WI38 (cell line): ENCODE measurements around the gene SEMA7A.
A peak's percentile ranks its signal among the peaks of the same experiment; 100 is the strongest.
"Not testable (repeated sequence)": the region's sequence is repeated elsewhere in the genome, so short reads cannot be mapped to it uniquely, and the experiment has no call there.

ENCODE experiments used
- H3K4me3 ChIP-seq: 2 replicates; pipeline ENCODE4 v1.5.1; 2011; ENCODE audit warnings: low read depth, mild to moderate bottlenecking, control low read depth, low read length
- CTCF ChIP-seq: IDR thresholded peaks from 2 replicates; pipeline ENCODE4 v1.5.1; 2012; ENCODE audit warnings: low read depth, mild to moderate bottlenecking, control low read depth, low read length

SEMA7A gene

GRCh38 chr15:74433592-74434262, at the start of gene SEMA7A:
Gene SEMA7A (minus strand): TSS chr15:74433958. CDS start chr15:74433918, 40 bp downstream.
- no peak for TF ChIP-seq CTCF
- H3K4me3 ChIP-seq, result peak within 1 kb of the TSS; percentile 84

GRCh38 chr15:74482661-74483060, 48.9 kb upstream of the SEMA7A start:
- no peak overlapping the region for H3K4me3 ChIP-seq
- no peak for TF ChIP-seq CTCF

- not testable (repeated sequence) for H3K4me3 ChIP-seq
These were observed 46.6 kb upstream of the SEMA7A start for GRCh38 chr15:74480364-74480763.

- H3K4me3 ChIP-seq, result not testable (repeated sequence)
These were observed 37.9 kb upstream of the SEMA7A start for GRCh38 chr15:74471621-74472020.

GRCh38 chr15:74470631-74471395, 37.1 kb upstream of the SEMA7A start:
- TF ChIP-seq CTCF, result no peak

GRCh38 chr15:74468341-74469032, 34.7 kb upstream of the SEMA7A start:
- no peak for TF ChIP-seq CTCF
- H3K4me3 ChIP-seq, result no peak overlapping the region

More at GRCh38 chr15:74470631-74471395, 37.1 kb upstream of the SEMA7A start:
- no peak overlapping the region for H3K4me3 ChIP-seq

GRCh38 chr15:74466570-74466969, 32.8 kb upstream of the SEMA7A start:
- no peak overlapping the region for H3K4me3 ChIP-seq
- TF ChIP-seq CTCF, result no peak

- no peak for TF ChIP-seq CTCF
- H3K4me3 ChIP-seq, result no peak overlapping the region
These were observed 31.1 kb upstream of the SEMA7A start for GRCh38 chr15:74464897-74465296.
